ENCODE results near the gene ELAVL4.
A peak's percentile ranks its signal among the peaks of the same experiment; 100 is the strongest.

Gene ELAVL4

GRCh38 chr1:50108497-50109059, at the start of gene ELAVL4:
Gene ELAVL4, plus strand, starts transcription at chr1:50108920. Its CDS starts 270 bp downstream, at chr1:50109190.
- no peak within 1 kb of the TSS for H3K4me3 ChIP-seq (ENCODE audit: control insufficient read depth, low read depth, low read length)
- no peak for TF ChIP-seq CTCF (conservative IDR thresholded peaks at IDR 0.05; ENCODE audit: control insufficient read depth, insufficient read depth, low read depth, low read length)
- no peak for DNase-seq (ENCODE audit: low read depth)

- no peak overlapping the region for H3K4me3 ChIP-seq (ENCODE audit: control insufficient read depth, low read depth, low read length)
- peak; percentile 6 for DNase-seq (ENCODE audit: low read depth)
- no peak for TF ChIP-seq CTCF (conservative IDR thresholded peaks at IDR 0.05; ENCODE audit: control insufficient read depth, insufficient read depth, low read depth, low read length)
Measured at GRCh38 chr1:50060279-50060678, 48.4 kb upstream of the ELAVL4 start.

GRCh38 chr1:50066806-50067205, 41.9 kb upstream of the ELAVL4 start:
- no peak for TF ChIP-seq CTCF (conservative IDR thresholded peaks at IDR 0.05; ENCODE audit: control insufficient read depth, insufficient read depth, low read depth, low read length)
- no peak overlapping the region for H3K4me3 ChIP-seq (ENCODE audit: control insufficient read depth, low read depth, low read length)
- no peak for DNase-seq (ENCODE audit: low read depth)

DNA sequence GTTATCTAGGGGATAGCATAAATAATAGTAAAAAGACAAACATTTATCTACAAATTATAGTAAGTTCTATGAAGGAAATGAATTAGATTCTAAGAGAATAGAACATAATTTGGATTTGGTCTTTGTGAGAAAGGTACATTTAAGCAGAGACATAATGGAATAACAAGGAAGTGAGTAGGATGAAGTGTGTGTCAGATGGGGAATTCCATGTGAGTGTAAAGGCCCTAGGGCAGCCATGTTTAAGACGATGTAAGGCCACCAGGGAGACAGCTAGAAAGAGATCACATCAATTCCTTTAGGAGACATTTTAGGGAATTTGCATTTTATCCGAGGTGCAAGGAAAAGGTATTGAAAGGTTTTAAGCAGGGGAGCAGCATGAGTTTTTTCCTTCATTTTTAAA, 33.8 kb upstream of the ELAVL4 start:
- no peak for TF ChIP-seq CTCF (conservative IDR thresholded peaks at IDR 0.05; ENCODE audit: control insufficient read depth, insufficient read depth, low read depth, low read length)
- no peak for DNase-seq (ENCODE audit: low read depth)

GRCh38 chr1:50077273-50077672, 31.4 kb upstream of the ELAVL4 start:
- H3K4me3 ChIP-seq (ENCODE audit: control insufficient read depth, low read depth, low read length): no peak overlapping the region
- DNase-seq (ENCODE audit: low read depth): no peak
- no peak for TF ChIP-seq CTCF (conservative IDR thresholded peaks at IDR 0.05; ENCODE audit: control insufficient read depth, insufficient read depth, low read depth, low read length)

More for the DNA sequence above, 33.8 kb upstream of the ELAVL4 start:
- no peak overlapping the region for H3K4me3 ChIP-seq (ENCODE audit: control insufficient read depth, low read depth, low read length)

DNA sequence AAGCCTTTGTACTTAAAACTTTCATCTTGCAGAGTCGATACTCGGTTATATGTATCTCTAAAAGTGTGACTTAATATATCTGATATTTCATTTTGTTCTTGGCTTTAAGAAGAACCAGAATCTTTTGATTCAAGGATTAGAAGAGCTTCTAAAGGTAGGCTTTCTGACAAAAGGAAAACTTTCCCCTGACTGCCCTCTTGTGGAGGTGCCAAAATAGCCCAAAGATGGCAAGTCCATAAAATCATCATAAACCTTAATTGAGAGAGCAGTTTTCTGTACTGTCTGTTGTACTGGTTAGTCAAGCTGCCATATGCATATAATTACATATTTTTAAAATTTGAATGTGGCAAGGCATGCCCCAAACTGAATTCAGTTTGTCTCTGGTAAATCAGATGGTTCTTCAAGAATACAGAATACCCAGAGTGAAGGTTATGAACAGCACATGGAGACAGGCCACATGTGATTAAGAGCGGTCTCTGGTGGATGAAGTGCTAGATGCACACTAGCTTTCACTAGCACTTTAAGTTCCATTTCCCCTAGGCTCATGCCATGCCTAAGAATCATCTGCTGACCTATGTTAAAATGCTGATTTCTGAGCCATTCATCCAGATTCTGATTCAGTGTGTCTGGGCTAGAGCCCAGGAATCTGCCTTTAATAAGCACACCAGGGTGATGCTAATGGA, 27.7 kb upstream of the ELAVL4 start:
- TF ChIP-seq CTCF (conservative IDR thresholded peaks at IDR 0.05; ENCODE audit: control insufficient read depth, insufficient read depth, low read depth, low read length): peak; percentile 3
- no peak for DNase-seq (ENCODE audit: low read depth)

More for the DNA sequence above, 27.7 kb upstream of the ELAVL4 start:
- no peak overlapping the region for H3K4me3 ChIP-seq (ENCODE audit: control insufficient read depth, low read depth, low read length)
